ENCODE measurements around the gene GRK5. TPM values are rescaled to one million over a fixed set of nuclear protein-coding genes. Genes with fewer than 3 reads are reported as not detected.
"Not testable (repeated sequence)": the region's sequence is repeated elsewhere in the genome, so short reads cannot be mapped to it uniquely, and the experiment has no call there.

The GRK5 gene
- total RNA-seq, 1 donor from 2014 or later, result 21.3 TPM

- Mint-ChIP-seq H3K4me1 (peaks cover 33% of the 10 kb centered on the region), H3K4me3 (no peak overlapping the region), H3K9me3 (no peaks in the 10 kb centered on the region), H3K36me3 (ENCODE audit: low read depth) (peaks cover 8% of the 10 kb centered on the region), H3K27ac (no peak overlapping the region), H3K27me3 (peaks cover 7% of the 10 kb centered on the region)
- POLR2A ChIA-PET, result no interaction called here
- ATAC-seq (ENCODE audit: low read depth) (no peak), DNase-seq (no peak)
- TF ChIP-seq CTCF (IDR thresholded peaks at IDR 0.05), result no peak
- intact Hi-C loops (cut with micrococcal nuclease), result loop anchor here (1.0 to 5.0 kb wide), 4 partner anchors 9 to 155 kb away; partner anchors contain the start of gene RGS10
- CTCF ChIA-PET, result no interaction called here
Observed at GRCh38 chr10:119462773-119463172, 255.4 kb downstream of the GRK5 start.

GRCh38 chr10:119463195-119463594 lies 255.8 kb downstream of the GRK5 start:
- H3K9me3 Mint-ChIP-seq; ATAC-seq (ENCODE audit: low read depth); DNase-seq; H3K27me3 Mint-ChIP-seq; POLR2A ChIA-PET; H3K36me3 Mint-ChIP-seq (ENCODE audit: low read depth); H3K4me3 Mint-ChIP-seq; H3K27ac Mint-ChIP-seq: not testable (repeated sequence)
- intact Hi-C loops (cut with micrococcal nuclease), result loop anchor here (5.0 kb wide), 2 partner anchors 79 to 156 kb away; partner anchors contain the start of gene RGS10
- CTCF ChIA-PET, result interaction anchor here (1.0 kb wide), 1 partner anchor 257 kb away, joined by 3 read pairs; no protein-coding TSS in a partner anchor
- H3K4me1 Mint-ChIP-seq, result peaks cover 33% of the 10 kb centered on the region

GRCh38 chr10:119465085-119465484 lies 257.7 kb downstream of the GRK5 start:
- no peaks in the 10 kb centered on the region for H3K36me3 Mint-ChIP-seq (ENCODE audit: low read depth)
- no peak overlapping the region for H3K27ac Mint-ChIP-seq
- no peaks in the 10 kb centered on the region for H3K9me3 Mint-ChIP-seq
- ATAC-seq (ENCODE audit: low read depth) (no peak), DNase-seq (no peak)
- peaks cover 7% of the 10 kb centered on the region for H3K27me3 Mint-ChIP-seq
- intact Hi-C loops (cut with micrococcal nuclease), result no loop called here
- H3K4me3 Mint-ChIP-seq, result no peak overlapping the region
- POLR2A ChIA-PET, result no interaction called here
- CTCF ChIA-PET, result no interaction called here
- TF ChIP-seq CTCF (IDR thresholded peaks at IDR 0.05), result no peak
- H3K4me1 Mint-ChIP-seq, result peaks cover 33% of the 10 kb centered on the region

DNA sequence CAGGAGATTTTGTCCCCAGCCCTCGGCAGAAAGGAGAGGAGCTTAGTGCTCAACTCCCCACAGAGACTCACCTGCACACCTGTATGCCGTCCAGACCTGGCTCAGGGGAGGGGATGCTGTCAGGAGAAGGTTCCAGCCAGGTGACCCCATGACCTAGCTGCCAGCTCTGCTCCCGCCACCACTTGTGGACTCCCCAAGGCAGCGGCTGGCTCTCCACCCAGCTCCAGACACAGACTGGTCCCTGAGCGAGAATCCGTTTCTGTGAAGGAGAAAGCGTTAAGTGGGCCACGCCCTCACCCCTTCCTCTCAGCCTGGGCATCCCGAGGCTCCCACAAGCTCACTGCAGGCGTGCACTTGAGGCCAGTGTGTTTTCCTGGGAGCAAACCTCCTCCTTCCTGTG lies 258.7 kb downstream of the GRK5 start:
- DNase-seq (no peak), ATAC-seq (ENCODE audit: low read depth) (no peak)
- ChIA-PET POLR2A (interaction anchor here (0.6 to 2.2 kb wide), 3 partner anchors 12 to 24 kb away, joined by 5 to 15 read pairs (median 6); no protein-coding TSS in a partner anchor), CTCF (interaction anchor here (1.3 kb wide), 1 partner anchor 17 kb away, joined by 4 read pairs; no protein-coding TSS in a partner anchor)
- Mint-ChIP-seq H3K27me3 (peaks cover 7% of the 10 kb centered on the region), H3K9me3 (peaks cover 2% of the 10 kb centered on the region), H3K4me3 (no peak overlapping the region), H3K4me1 (peaks cover 29% of the 10 kb centered on the region), H3K27ac (no peak overlapping the region), H3K36me3 (ENCODE audit: low read depth) (no peaks in the 10 kb centered on the region)
- intact Hi-C loops (cut with micrococcal nuclease), result no loop called here
- no peak for TF ChIP-seq CTCF (IDR thresholded peaks at IDR 0.05)

DNA sequence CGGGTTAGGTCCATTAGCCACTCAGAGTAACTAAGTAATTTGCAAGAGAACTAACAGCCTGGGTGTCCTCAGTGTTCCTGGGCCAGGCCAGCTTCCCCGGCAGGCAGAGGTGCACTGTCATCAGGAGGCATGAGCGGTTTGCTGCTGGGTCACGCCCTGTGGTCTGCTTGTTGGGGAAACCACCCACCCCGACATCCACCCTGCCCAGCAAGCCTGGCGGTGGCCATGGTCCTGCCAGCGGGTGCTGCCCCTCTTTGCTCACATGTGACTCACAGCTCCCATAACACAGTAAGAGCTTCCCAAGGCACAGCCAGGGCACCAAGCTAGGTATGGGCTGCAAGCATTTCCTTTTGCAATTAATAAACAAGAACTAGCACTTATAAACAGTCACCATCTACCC lies 259.3 kb downstream of the GRK5 start:
- POLR2A ChIA-PET, result interaction anchor here (0.6 to 2.2 kb wide), 3 partner anchors 11 to 23 kb away, joined by 5 to 15 read pairs (median 6); no protein-coding TSS in a partner anchor
- H3K27me3 Mint-ChIP-seq, result peaks cover 7% of the 10 kb centered on the region
- ATAC-seq (ENCODE audit: low read depth), result peak; percentile 28
- no peak overlapping the region for H3K27ac Mint-ChIP-seq
- no peak for TF ChIP-seq CTCF (IDR thresholded peaks at IDR 0.05)
- peaks cover 28% of the 10 kb centered on the region for H3K4me1 Mint-ChIP-seq
- H3K9me3 Mint-ChIP-seq, result peaks cover 5% of the 10 kb centered on the region
- no peaks in the 10 kb centered on the region for H3K36me3 Mint-ChIP-seq (ENCODE audit: low read depth)
- no peak for DNase-seq
- H3K4me3 Mint-ChIP-seq, result no peak overlapping the region
- CTCF ChIA-PET, result interaction anchor here (1.3 kb wide), 1 partner anchor 18 kb away, joined by 4 read pairs; no protein-coding TSS in a partner anchor
- intact Hi-C loops (cut with micrococcal nuclease), result loop anchor here (1.0 kb wide), 1 partner anchor 11 kb away; no protein-coding TSS in a partner anchor

Measured in activated B cell treated with CpG ODN at 0.5 μM for 24 hours (primary cell).